ENCODE results near the gene PPP1R15A. TPM values are rescaled to one million over a fixed set of nuclear protein-coding genes. Genes with fewer than 3 reads are reported as not detected.

PPP1R15A gene
- total RNA-seq, 1 donor from 2014 or later: 106 TPM

DNA sequence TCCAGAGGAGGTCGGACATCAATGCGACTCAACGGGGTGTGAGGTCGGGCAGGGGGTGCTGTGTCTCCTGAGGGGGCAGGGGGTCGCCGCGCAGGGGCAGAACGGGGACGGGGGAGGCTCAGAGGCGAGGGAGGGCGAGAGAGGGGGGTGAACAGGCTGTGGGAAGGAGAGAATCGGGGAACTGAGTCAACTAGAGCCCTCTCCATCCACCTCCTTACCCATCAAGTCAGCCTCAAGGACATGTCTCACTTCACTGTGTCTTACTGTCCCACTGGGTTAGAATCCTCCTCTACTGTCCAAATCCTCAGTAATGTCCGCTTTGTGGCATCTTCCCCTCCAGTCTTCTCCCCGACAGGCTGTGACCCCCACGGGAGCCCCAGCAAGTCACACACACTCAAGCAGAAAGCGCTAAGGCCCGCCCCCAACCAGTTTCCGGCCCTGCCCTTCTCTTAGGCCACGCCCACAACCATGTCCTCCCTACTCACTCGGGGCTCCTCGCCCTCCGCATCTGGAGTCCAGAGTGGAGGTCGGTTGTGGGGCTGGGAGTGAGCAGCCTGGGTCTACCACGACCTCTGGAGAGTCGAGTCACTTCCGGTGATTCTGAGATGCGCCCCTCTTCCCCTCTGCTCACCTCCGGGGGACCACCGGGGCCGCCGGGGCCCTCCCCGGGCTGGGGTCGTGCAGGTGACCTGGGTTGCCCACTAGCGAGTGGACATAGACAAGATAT lies 13.1 kb upstream of the PPP1R15A start:
- Mint-ChIP-seq H3K9me3 (ENCODE audit: low read depth) (no peaks in the 10 kb centered on the region), H3K27ac (ENCODE audit: unreplicated experiment) (no peak overlapping the region), H3K4me1 (ENCODE audit: low read depth) (no peaks in the 10 kb centered on the region), H3K36me3 (ENCODE audit: low read depth) (peaks cover 10% of the 10 kb centered on the region), H3K27me3 (ENCODE audit: low read depth) (no peaks in the 10 kb centered on the region), H3K4me3 (ENCODE audit: unreplicated experiment) (no peak overlapping the region)
- TF ChIP-seq CTCF (IDR thresholded peaks at IDR 0.05): no peak
- no peak for DNase-seq (ENCODE audit: low spot score)

- Mint-ChIP-seq H3K36me3 (ENCODE audit: low read depth) (peaks cover 15% of the 10 kb centered on the region), H3K27ac (ENCODE audit: unreplicated experiment) (no peak overlapping the region), H3K27me3 (ENCODE audit: low read depth) (no peaks in the 10 kb centered on the region), H3K9me3 (ENCODE audit: low read depth) (no peaks in the 10 kb centered on the region), H3K4me3 (ENCODE audit: unreplicated experiment) (no peak overlapping the region), H3K4me1 (ENCODE audit: low read depth) (no peaks in the 10 kb centered on the region)
- no peak for TF ChIP-seq CTCF (IDR thresholded peaks at IDR 0.05)
- no peak for DNase-seq (ENCODE audit: low spot score)
These were observed 12.3 kb upstream of the PPP1R15A start for GRCh38 chr19:48859711-48860572.

- no peak for TF ChIP-seq CTCF (IDR thresholded peaks at IDR 0.05)
- no peaks in the 10 kb centered on the region for H3K9me3 Mint-ChIP-seq (ENCODE audit: low read depth)
- no peaks in the 10 kb centered on the region for H3K27me3 Mint-ChIP-seq (ENCODE audit: low read depth)
- DNase-seq (ENCODE audit: low spot score): no peak
- H3K4me1 Mint-ChIP-seq (ENCODE audit: low read depth): no peaks in the 10 kb centered on the region
- H3K4me3 Mint-ChIP-seq (ENCODE audit: unreplicated experiment): no peak overlapping the region
- H3K36me3 Mint-ChIP-seq (ENCODE audit: low read depth): peaks cover 15% of the 10 kb centered on the region
- H3K27ac Mint-ChIP-seq (ENCODE audit: unreplicated experiment): no peak overlapping the region
These were observed 10.9 kb upstream of the PPP1R15A start for GRCh38 chr19:48861313-48861712.

GRCh38 chr19:48862827-48863226 lies 9.4 kb upstream of the PPP1R15A start:
- no peak for TF ChIP-seq CTCF (IDR thresholded peaks at IDR 0.05)
- Mint-ChIP-seq H3K9me3 (ENCODE audit: low read depth) (no peaks in the 10 kb centered on the region), H3K4me3 (ENCODE audit: unreplicated experiment) (no peak overlapping the region), H3K27me3 (ENCODE audit: low read depth) (no peaks in the 10 kb centered on the region), H3K27ac (ENCODE audit: unreplicated experiment) (no peak overlapping the region), H3K36me3 (ENCODE audit: low read depth) (peaks cover 15% of the 10 kb centered on the region), H3K4me1 (ENCODE audit: low read depth) (peaks cover 12% of the 10 kb centered on the region)
- DNase-seq (ENCODE audit: low spot score): no peak

DNA sequence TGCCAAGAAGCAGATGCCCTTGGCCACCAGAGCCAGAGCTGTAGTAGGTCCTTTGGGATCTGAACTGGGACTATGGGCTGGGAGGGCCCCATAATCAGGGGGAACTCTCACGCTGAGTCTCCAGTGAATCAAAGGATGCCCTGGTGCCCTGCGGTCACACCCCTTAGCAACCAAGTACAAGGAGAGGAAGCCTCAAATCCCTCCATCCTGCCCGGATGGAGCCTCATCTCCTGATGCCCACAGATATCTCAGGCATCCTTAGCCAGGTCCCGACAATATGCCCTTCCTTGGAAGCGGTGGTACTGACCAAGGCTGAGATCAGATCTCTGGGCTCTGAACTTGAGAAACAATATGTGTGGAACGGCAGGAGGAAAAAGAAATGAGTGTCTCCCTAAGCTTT lies 5.5 kb upstream of the PPP1R15A start:
- H3K9me3 Mint-ChIP-seq (ENCODE audit: low read depth): no peaks in the 10 kb centered on the region
- peak overlapping the region; percentile 66 for H3K27ac Mint-ChIP-seq (ENCODE audit: unreplicated experiment)
- peaks cover 8% of the 10 kb centered on the region for H3K36me3 Mint-ChIP-seq (ENCODE audit: low read depth)
- peak overlapping the region; percentile 78 for H3K4me3 Mint-ChIP-seq (ENCODE audit: unreplicated experiment)
- H3K4me1 Mint-ChIP-seq (ENCODE audit: low read depth): peaks cover 24% of the 10 kb centered on the region
- DNase-seq (ENCODE audit: low spot score): no peak
- TF ChIP-seq CTCF (IDR thresholded peaks at IDR 0.05): no peak
- H3K27me3 Mint-ChIP-seq (ENCODE audit: low read depth): no peaks in the 10 kb centered on the region
